ENCODE results near the gene COQ3. TPM values are rescaled to one million over a fixed set of nuclear protein-coding genes. Genes with fewer than 3 reads are reported as not detected.
"Not testable (repeated sequence)": the region's sequence is repeated elsewhere in the genome, so short reads cannot be mapped to it uniquely, and the experiment has no call there.

Gene COQ3
- total RNA-seq, 1 experiment from 2014 or later: 5.8 TPM

GRCh38 chr6:99338188-99338587 lies 55.8 kb downstream of the COQ3 start:
- no peaks in the 10 kb centered on the region for H3K4me1 Mint-ChIP-seq (ENCODE audit: low read depth, unreplicated experiment)
- no peak overlapping the region for H3K27ac Mint-ChIP-seq (ENCODE audit: unreplicated experiment)
- DNase-seq: no peak
- ChIA-PET POLR2A (no interaction called here), CTCF (no interaction called here)
- Histone ChIP-seq H3K4me3 (ENCODE audit: low read depth, low read length) (no peak overlapping the region), H3K4me1 (no peaks in the 10 kb centered on the region), H3K9me3 (no peaks in the 10 kb centered on the region), H3K36me3 (ENCODE audit: control insufficient read depth, insufficient read depth, low read length) (no peaks in the 10 kb centered on the region), H3K27me3 (replicated peaks; ENCODE audit: control insufficient read depth, insufficient read depth, low read length) (no peaks in the 10 kb centered on the region)
- H3K4me3 Mint-ChIP-seq (ENCODE audit: unreplicated experiment): no peak overlapping the region
- no peaks in the 10 kb centered on the region for H3K36me3 Mint-ChIP-seq (ENCODE audit: insufficient read depth, unreplicated experiment)
- intact Hi-C loops (cut with micrococcal nuclease; ENCODE audit: unreplicated experiment): no loop called here
- H3K9me3 Mint-ChIP-seq (ENCODE audit: unreplicated experiment): no peaks in the 10 kb centered on the region
- H3K27me3 Mint-ChIP-seq (ENCODE audit: insufficient read depth, unreplicated experiment): peaks cover 6% of the 10 kb centered on the region
- TF ChIP-seq CTCF (IDR thresholded peaks at IDR 0.05; ENCODE audit: insufficient read depth in 1 of 2, low read depth in 1 of 2, low read length in 1 of 2, severe bottlenecking in 1 of 2, unreplicated experiment in 1 of 2): no peak
- no TSS peak for BruUV-seq (replicated peaks)

GRCh38 chr6:99335298-99335697 lies 58.7 kb downstream of the COQ3 start:
- H3K9me3 ChIP-seq; POLR2A ChIA-PET; H3K4me1 ChIP-seq; H3K4me3 Mint-ChIP-seq (ENCODE audit: unreplicated experiment); H3K4me3 ChIP-seq (ENCODE audit: low read depth, low read length); BruUV-seq (replicated peaks); CTCF ChIA-PET; H3K36me3 Mint-ChIP-seq (ENCODE audit: insufficient read depth, unreplicated experiment); H3K27me3 Mint-ChIP-seq (ENCODE audit: insufficient read depth, unreplicated experiment); H3K36me3 ChIP-seq (ENCODE audit: control insufficient read depth, insufficient read depth, low read length); DNase-seq; H3K27me3 ChIP-seq (replicated peaks; ENCODE audit: control insufficient read depth, insufficient read depth, low read length); H3K9me3 Mint-ChIP-seq (ENCODE audit: unreplicated experiment); H3K4me1 Mint-ChIP-seq (ENCODE audit: low read depth, unreplicated experiment); H3K27ac Mint-ChIP-seq (ENCODE audit: unreplicated experiment): not testable (repeated sequence)
- intact Hi-C loops (cut with micrococcal nuclease; ENCODE audit: unreplicated experiment): loop anchor here (2.0 kb wide), 2 partner anchors 16 to 488 kb away; no protein-coding TSS in a partner anchor

GRCh38 chr6:99334526-99335127 lies 59.4 kb downstream of the COQ3 start:
- intact Hi-C loops (cut with micrococcal nuclease; ENCODE audit: unreplicated experiment): loop anchor here (1.0 to 2.0 kb wide), 4 partner anchors 16 to 488 kb away; partner anchors contain the start of genes COQ3 and PNISR
- H3K27me3 Mint-ChIP-seq (ENCODE audit: insufficient read depth, unreplicated experiment): peaks cover 6% of the 10 kb centered on the region
- POLR2A ChIA-PET: interaction anchor here (1.0 kb wide), 1 partner anchor 59 kb away, joined by 3 read pairs; no protein-coding TSS in a partner anchor
- DNase-seq: peak in 1 of 2 experiments; percentile 43
- peak; percentile 64 to 74 for TF ChIP-seq CTCF (IDR thresholded peaks at IDR 0.05; ENCODE audit: insufficient read depth in 1 of 2, low read depth in 1 of 2, low read length in 1 of 2, severe bottlenecking in 1 of 2, unreplicated experiment in 1 of 2)
- no peaks in the 10 kb centered on the region for H3K36me3 Mint-ChIP-seq (ENCODE audit: insufficient read depth, unreplicated experiment)
- no peak overlapping the region for H3K4me3 Mint-ChIP-seq (ENCODE audit: unreplicated experiment)
- H3K9me3 Mint-ChIP-seq (ENCODE audit: unreplicated experiment): no peaks in the 10 kb centered on the region
- no peaks in the 10 kb centered on the region for H3K4me1 Mint-ChIP-seq (ENCODE audit: low read depth, unreplicated experiment)
- no peak overlapping the region for H3K4me3 ChIP-seq (ENCODE audit: low read depth, low read length)
- no peaks in the 10 kb centered on the region for H3K36me3 ChIP-seq (ENCODE audit: control insufficient read depth, insufficient read depth, low read length)
- H3K9me3 ChIP-seq: no peaks in the 10 kb centered on the region
- BruUV-seq (replicated peaks): no TSS peak
- no peaks in the 10 kb centered on the region for H3K4me1 ChIP-seq
- H3K27me3 ChIP-seq (replicated peaks; ENCODE audit: control insufficient read depth, insufficient read depth, low read length): no peaks in the 10 kb centered on the region
- H3K27ac Mint-ChIP-seq (ENCODE audit: unreplicated experiment): no peak overlapping the region
- CTCF ChIA-PET: interaction anchor here (0.5 to 1.0 kb wide), 3 partner anchors 59 to 255 kb away, joined by 3 to 8 read pairs (median 6); partner anchors contain the start of gene COQ3
